Smooth muscle cell (in vitro differentiated cells): ENCODE results near the gene BCAM. TPM values are rescaled to one million over a fixed set of nuclear protein-coding genes. Genes with fewer than 3 reads are reported as not detected.
"Not testable (repeated sequence)": the region's sequence is repeated elsewhere in the genome, so short reads cannot be mapped to it uniquely, and the experiment has no call there.

Experiments
- DNase-seq: peaks from one replicate; lab custom pipeline; 2025; ENCODE audit not compliant: unreplicated experiment; lab: John Stamatoyannopoulos, UW
- H2AFZ ChIP-seq: fragments of 200-600 bp; sonication (generic); 2 replicates; pipeline ENCODE4 v1.6.0; 2016; ENCODE audit warnings: antibody characterized with exemption, low read depth, mild to moderate bottlenecking
- H3F3A ChIP-seq: fragments of 200-600 bp; sonication (generic); 2 replicates; pipeline ENCODE4 v1.6.0; 2017; ENCODE audit warnings: antibody characterized with exemption, low read depth
- H3K27ac ChIP-seq: fragments of 200-600 bp; sonication (generic); 2 replicates; pipeline ENCODE4 v1.5.1; 2016; ENCODE audit warnings: low read depth, mild to moderate bottlenecking
- H3K27me3 ChIP-seq: fragments of 200-600 bp; sonication (generic); 2 replicates; pipeline ENCODE4 v1.6.1; 2016; ENCODE audit warnings: low read depth, mild to moderate bottlenecking
- H3K36me3 ChIP-seq: fragments of 200-600 bp; sonication (generic); 2 replicates; pipeline ENCODE4 v1.5.1; 2016; ENCODE audit warnings: low read depth
- H3K4me1 ChIP-seq: fragments of 200-600 bp; sonication (generic); 2 replicates; pipeline ENCODE4 v1.5.1; 2016; ENCODE audit warnings: low read depth
- H3K4me2 ChIP-seq: fragments of 200-600 bp; sonication (generic); 2 replicates; pipeline ENCODE4 v1.6.0; 2016; ENCODE audit warnings: mild to moderate bottlenecking
- H3K4me3 ChIP-seq: fragments of 200-600 bp; sonication (generic); 2 replicates; pipeline ENCODE4 v1.5.1; 2016; ENCODE audit warnings: mild to moderate bottlenecking
- H3K79me2 ChIP-seq: fragments of 200-600 bp; sonication (generic); 2 replicates; pipeline ENCODE4 v1.6.0; 2016; ENCODE audit warnings: low read depth, mild to moderate bottlenecking
- H3K9ac ChIP-seq: fragments of 200-600 bp; sonication (generic); 2 replicates; pipeline ENCODE4 v1.6.0; 2016; ENCODE audit warnings: low read depth
- H3K9me3 ChIP-seq: fragments of 200-600 bp; sonication (generic); replicated peaks from 2 replicates; pipeline ENCODE4 v1.5.1; 2016; ENCODE audit warnings: low read depth
- H4K20me1 ChIP-seq: fragments of 200-600 bp; sonication (generic); 2 replicates; pipeline ENCODE4 v1.6.0; 2016; ENCODE audit warnings: low read depth
- CTCF ChIP-seq: fragments of 200-600 bp; sonication (generic); IDR thresholded peaks from 2 replicates; pipeline ENCODE4 v1.5.1; 2017; ENCODE audit warnings: borderline replicate concordance, mild to moderate bottlenecking, antibody characterized with exemption; ENCODE audit not compliant: insufficient read depth, poor library complexity, severe bottlenecking
- WGBS: methylation state at CpG from one replicate; pipeline ENCODE4 v1.1.7; 2016; ENCODE audit warnings: low lambda C conversion rate; 5-methylcytosine and 5-hydroxymethylcytosine counted together
- polyA plus RNA-seq: library from polyadenylated mRNA; unstranded; fragments of >200 nt; fragmentation: Nextera tagmentation; extraction: Ambion mirVana; gene quantifications from 2 replicates; pipeline ENCODE4 v1.2.1, GENCODE V29; 2016
- total RNA-seq: library from RNA; depleted of rRNA; stranded (reverse); fragments of >200 nt; gene quantifications from 2 replicates; pipeline ENCODE4 v1.2.3, GENCODE V29; 2014

BCAM gene
- total and polyA plus RNA-seq, 2 experiments from 2014 or later, result 1.5 to 5.0 TPM

GRCh38 chr19:44857837-44858236 lies 48.9 kb downstream of the BCAM start:
- WGBS, result 96% methylated on average over 4 of the region's 4 CpGs
- Histone ChIP-seq H3K36me3 (no peaks in the 10 kb centered on the region), H3K4me2 (no peak overlapping the region), H4K20me1 (peaks cover 93% of the 10 kb centered on the region), H3K4me3 (no peak overlapping the region), H3K9ac (no peak overlapping the region), H3K27ac (no peak overlapping the region), H3K79me2 (peaks cover 95% of the 10 kb centered on the region), H3K9me3 (no peaks in the 10 kb centered on the region), H3K4me1 (no peaks in the 10 kb centered on the region), H3K27me3 (no peaks in the 10 kb centered on the region), H2AFZ (no peak overlapping the region), H3F3A (no peaks in the 10 kb centered on the region)
- no peak for TF ChIP-seq CTCF
- DNase-seq, result no peak

- DNase-seq, H3F3A ChIP-seq, H3K9me3 ChIP-seq, H3K36me3 ChIP-seq, H3K9ac ChIP-seq, H3K4me2 ChIP-seq, H3K27me3 ChIP-seq, H3K4me1 ChIP-seq, H3K27ac ChIP-seq, H2AFZ ChIP-seq, H3K4me3 ChIP-seq: not testable (repeated sequence)
- Histone ChIP-seq H3K79me2 (peaks cover 92% of the 10 kb centered on the region), H4K20me1 (peaks cover 93% of the 10 kb centered on the region)
- 93% methylated on average over 3 of the region's 3 CpGs for WGBS
Measured at GRCh38 chr19:44861576-44861975, 52.7 kb downstream of the BCAM start.

GRCh38 chr19:44863990-44864389 lies 55.1 kb downstream of the BCAM start:
- peaks cover 84% of the 10 kb centered on the region for H3K79me2 ChIP-seq
- no peak for DNase-seq
- no peaks in the 10 kb centered on the region for H3K4me1 ChIP-seq
- H3K36me3 ChIP-seq, result no peaks in the 10 kb centered on the region
- H3K4me2 ChIP-seq, result no peak overlapping the region
- no peak overlapping the region for H3K27ac ChIP-seq
- H3F3A ChIP-seq, result no peaks in the 10 kb centered on the region
- H2AFZ ChIP-seq, result no peak overlapping the region
- H3K9me3 ChIP-seq, result no peaks in the 10 kb centered on the region
- TF ChIP-seq CTCF, result no peak
- H3K4me3 ChIP-seq, result no peak overlapping the region
- no peak overlapping the region for H3K9ac ChIP-seq
- H3K27me3 ChIP-seq, result no peaks in the 10 kb centered on the region
- H4K20me1 ChIP-seq, result peaks cover 84% of the 10 kb centered on the region
- WGBS, result 93% methylated on average over 2 of the region's 2 CpGs

- no peaks in the 10 kb centered on the region for H3K4me1 ChIP-seq
- no peak overlapping the region for H3K4me3 ChIP-seq
- no peaks in the 10 kb centered on the region for H3K27me3 ChIP-seq
- H3K27ac ChIP-seq, result no peak overlapping the region
- no peak for DNase-seq
- H3K4me2 ChIP-seq, result no peak overlapping the region
- H3K9ac ChIP-seq, result no peak overlapping the region
- H3K79me2 ChIP-seq, result peaks cover 72% of the 10 kb centered on the region
- H3F3A ChIP-seq, result no peaks in the 10 kb centered on the region
- H4K20me1 ChIP-seq, result peaks cover 77% of the 10 kb centered on the region
- H2AFZ ChIP-seq, result no peak overlapping the region
- WGBS, result 98% methylated on average over 27 of the region's 27 CpGs
- H3K9me3 ChIP-seq, result no peaks in the 10 kb centered on the region
- TF ChIP-seq CTCF, result no peak
- no peaks in the 10 kb centered on the region for H3K36me3 ChIP-seq
Measured at GRCh38 chr19:44865196-44865767, 56.4 kb downstream of the BCAM start.
